NCI-H1436 treated with DMSO at 0.1 percent for 48 hours (cell line): Measurements from ENCODE around the gene RGS14.
"Not testable (repeated sequence)": the region's sequence is repeated elsewhere in the genome, so short reads cannot be mapped to it uniquely, and the experiment has no call there.

Experiments used
- DNase-seq: peaks from one replicate; lab custom pipeline; 2025; lab: John Stamatoyannopoulos, UW

The RGS14 gene

GRCh38 chr5:177402271-177403043 is 44.7 kb downstream of the RGS14 start:
- peak; percentile 10 for DNase-seq

- DNase-seq = no peak
Observed at GRCh38 chr5:177403102-177403791, 45.5 kb downstream of the RGS14 start.

- no peak for DNase-seq
Observed at GRCh38 chr5:177403792-177404640, 46.3 kb downstream of the RGS14 start.

GRCh38 chr5:177404641-177405179 is 47.0 kb downstream of the RGS14 start:
- no peak for DNase-seq

GRCh38 chr5:177405312-177405711 is 47.6 kb downstream of the RGS14 start:
- DNase-seq = no peak

GRCh38 chr5:177405805-177406204 is 48.1 kb downstream of the RGS14 start:
- no peak for DNase-seq

GRCh38 chr5:177409043-177409801 is 51.5 kb downstream of the RGS14 start, which contains the start of gene F12:
Gene F12 (minus strand): TSS chr5:177409564. CDS start chr5:177409527, 37 bp downstream.
- no peak for DNase-seq

GRCh38 chr5:177410575-177410974 is 52.9 kb downstream of the RGS14 start:
- no peak for DNase-seq

GRCh38 chr5:177412603-177413233 is 55.0 kb downstream of the RGS14 start:
- no peak for DNase-seq

GRCh38 chr5:177414481-177414880 is 56.8 kb downstream of the RGS14 start:
- no peak for DNase-seq

GRCh38 chr5:177417081-177417480 is 59.4 kb downstream of the RGS14 start:
- not testable (repeated sequence) for DNase-seq

- no peak for DNase-seq
Observed at GRCh38 chr5:177419046-177419445, 61.3 kb downstream of the RGS14 start.

- not testable (repeated sequence) for DNase-seq
Observed at GRCh38 chr5:177420472-177420871, 62.7 kb downstream of the RGS14 start.

GRCh38 chr5:177421062-177421798 is 63.5 kb downstream of the RGS14 start:
- DNase-seq = no peak
